H1 (cell line): ENCODE results near the gene SYMPK.
A peak's percentile ranks its signal among the peaks of the same experiment; 100 is the strongest.

Source experiments
- ASH2L ChIP-seq: fragments of 200-600, 300-600 bp; sonication (generic); IDR thresholded peaks from one replicate; pipeline ENCODE4 v1.7.1; 2017; ENCODE audit warnings: low read length
- ATF3 ChIP-seq: IDR thresholded peaks from 2 replicates; pipeline ENCODE4 v1.6.1; 2011; ENCODE audit warnings: low read depth, mild to moderate bottlenecking, low read length; ENCODE audit not compliant: insufficient read depth
- CEBPB ChIP-seq: IDR thresholded peaks from 2 replicates; pipeline ENCODE4 v1.6.1; 2012; ENCODE audit warnings: low read depth, low read length
- CTCF ChIP-seq, 3 experiments: IDR thresholded peaks; 1 replicate in 2 of 3; 2 replicates in 1 of 3; pipeline versions ENCODE4 v1.5.1 to v1.6.1; 2011; ENCODE audit warnings: low read length in 3 of 3, mild to moderate bottlenecking in 3 of 3, inconsistent platforms in 2 of 3, low read depth in 1 of 3, moderate library complexity in 1 of 3; ENCODE audit not compliant: insufficient read depth in 1 of 3; ENCODE audit errors: control extremely low read depth in 1 of 3
- EP300 ChIP-seq, 2 experiments: IDR thresholded peaks; 1 replicate in 1 of 2; 2 replicates in 1 of 2; pipeline ENCODE4 v1.6.1; 2011 to 2012; ENCODE audit warnings: low read depth in 2 of 2, low read length in 2 of 2, mild to moderate bottlenecking in 2 of 2, borderline replicate concordance in 1 of 2, inconsistent platforms in 1 of 2, moderate library complexity in 1 of 2
- GABPA ChIP-seq: IDR thresholded peaks from 2 replicates; pipeline ENCODE4 v1.6.1; 2011; ENCODE audit warnings: mild to moderate bottlenecking, low read length, moderate library complexity, borderline replicate concordance; ENCODE audit not compliant: insufficient read depth
- KDM1A ChIP-seq: fragments of 200-600, 300-600 bp; sonication (generic); IDR thresholded peaks from 2 replicates; pipeline ENCODE4 v1.7.1; 2016; ENCODE audit warnings: mild to moderate bottlenecking, low read length, borderline replicate concordance
- PHF8 ChIP-seq: fragments of 200-600 bp; sonication (generic); conservative IDR thresholded peaks from 2 replicates; pipeline ENCODE4 v1.7.1; 2012; ENCODE audit warnings: low read depth, mild to moderate bottlenecking, inconsistent platforms, low read length, moderate library complexity
- POLR2AphosphoS5 ChIP-seq: IDR thresholded peaks from 2 replicates; pipeline ENCODE4 v1.6.1; 2011; ENCODE audit warnings: low read depth, low read length

GRCh38 chr19:45768984-45769782, 93.8 kb downstream of the SYMPK start, which contains the start of gene SIX5:
- TF ChIP-seq CTCF (IDR thresholded peaks at IDR 0.05; ENCODE audit: control extremely low read depth in 1 of 3, insufficient read depth in 1 of 3, low read depth in 1 of 3, low read length in 3 of 3) (no peak), PHF8 (peak; percentile 81), CEBPB (0 out of 2 replicates have a peak, but pooled peaks have one; percentile 1), EP300 (IDR thresholded peaks at IDR 0.05; ENCODE audit: borderline replicate concordance in 1 of 2, low read depth in 2 of 2, low read length in 2 of 2) (no peak), POLR2AphosphoS5 (peak; percentile 97), GABPA (no peak), ATF3 (no peak), KDM1A (no peak), ASH2L (no peak)
